GM11168 (cell line): ENCODE measurements around the gene MAP1B.
"Not testable (repeated sequence)": the region's sequence is repeated elsewhere in the genome, so short reads cannot be mapped to it uniquely, and the experiment has no call there.

Source experiments
- in situ Hi-C: fragments of 300-500 bp; cut with MboI; formaldehyde crosslinking; loops from one replicate; pipeline ENCODE4 v1.12.0; 2022; ENCODE audit warnings: low sequenced_read_pairs; ENCODE audit not compliant: unreplicated experiment

Gene MAP1B

DNA sequence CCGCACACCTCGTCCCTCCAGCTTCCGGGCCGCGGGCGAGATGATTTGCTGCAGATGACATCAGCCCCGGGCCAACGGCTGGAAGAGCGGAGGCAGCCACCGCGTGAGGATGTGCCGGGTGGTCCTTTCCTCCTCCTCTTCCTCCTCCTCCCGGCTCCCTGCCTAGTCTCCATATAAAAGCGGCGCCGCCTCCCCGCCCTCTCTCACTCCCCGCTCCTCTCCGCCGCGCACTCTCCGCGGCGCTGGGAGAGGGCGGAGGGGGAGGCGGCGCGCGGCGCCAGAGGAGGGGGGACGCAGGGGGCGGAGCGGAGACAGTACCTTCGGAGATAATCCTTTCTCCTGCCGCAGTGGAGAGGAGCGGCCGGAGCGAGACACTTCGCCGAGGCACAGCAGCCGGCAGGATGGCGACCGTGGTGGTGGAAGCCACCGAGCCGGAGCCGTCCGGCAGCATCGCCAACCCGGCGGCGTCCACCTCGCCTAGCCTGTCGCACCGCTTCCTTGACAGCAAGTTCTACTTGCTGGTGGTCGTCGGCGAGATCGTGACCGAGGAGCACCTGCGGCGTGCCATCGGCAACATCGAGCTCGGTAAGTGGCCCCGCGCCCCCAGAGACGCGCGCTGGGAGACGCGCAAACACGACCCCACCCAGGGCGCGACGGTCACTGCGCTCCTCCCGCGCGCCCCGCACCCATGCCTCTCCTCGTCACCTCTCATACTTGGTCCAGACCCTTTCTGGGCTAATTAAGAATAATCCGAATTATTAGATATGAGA is at the start of gene MAP1B:
TSS of gene MAP1B (plus strand) at position 345 of the 770 bp plus-strand sequence. CDS start at position 402, 57 bp downstream.
- in situ Hi-C loops, result no loop called here

DNA sequence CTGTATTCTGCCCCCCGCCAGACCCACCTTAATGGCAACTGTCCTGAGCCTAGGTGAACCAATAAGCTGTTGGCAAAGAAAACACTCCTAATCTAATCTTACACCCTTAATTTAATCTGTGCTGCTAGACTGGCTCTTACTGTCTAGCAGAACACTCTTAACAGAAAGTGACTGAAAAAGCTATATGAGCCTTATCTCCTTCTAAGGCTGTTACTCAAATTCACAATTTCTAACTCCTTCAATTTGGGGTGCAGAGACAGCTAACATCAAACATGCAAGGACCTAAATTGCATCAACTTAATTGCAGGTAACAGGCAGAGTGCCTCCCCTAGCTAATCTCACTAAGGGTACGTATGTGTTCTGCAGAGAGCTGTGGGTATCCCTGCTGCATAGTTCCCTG is 49.5 kb upstream of the MAP1B start:
- in situ Hi-C loops, result no loop called here

DNA sequence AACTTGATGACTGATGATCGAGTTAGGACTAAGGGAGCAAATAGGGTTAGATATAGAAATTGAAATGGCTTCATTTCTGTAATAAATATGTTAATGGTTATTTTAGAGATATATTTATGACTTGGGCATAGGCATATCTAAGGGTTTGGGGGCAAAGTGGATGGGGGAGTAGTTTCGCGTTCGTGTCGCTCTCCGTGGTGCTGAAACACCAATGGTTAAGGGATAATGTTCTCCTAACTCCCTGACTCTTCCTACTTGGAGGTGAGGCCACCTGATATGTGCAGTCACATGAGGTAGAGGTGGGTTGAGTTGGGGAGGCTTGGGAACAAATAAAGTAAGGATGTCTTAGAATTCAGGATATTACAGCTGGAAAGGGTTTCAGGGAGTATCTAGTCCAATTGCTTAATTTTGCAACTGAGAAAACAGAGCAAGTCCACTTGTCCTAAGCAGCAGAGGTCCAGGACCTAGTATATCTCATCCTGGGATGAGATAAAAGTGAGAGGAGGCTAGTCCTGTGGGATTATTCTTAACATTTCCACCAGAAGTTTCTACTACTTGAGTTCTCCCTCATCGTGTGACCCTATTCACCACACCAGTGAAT is 44.0 kb upstream of the MAP1B start:
- in situ Hi-C loops, result no loop called here

DNA sequence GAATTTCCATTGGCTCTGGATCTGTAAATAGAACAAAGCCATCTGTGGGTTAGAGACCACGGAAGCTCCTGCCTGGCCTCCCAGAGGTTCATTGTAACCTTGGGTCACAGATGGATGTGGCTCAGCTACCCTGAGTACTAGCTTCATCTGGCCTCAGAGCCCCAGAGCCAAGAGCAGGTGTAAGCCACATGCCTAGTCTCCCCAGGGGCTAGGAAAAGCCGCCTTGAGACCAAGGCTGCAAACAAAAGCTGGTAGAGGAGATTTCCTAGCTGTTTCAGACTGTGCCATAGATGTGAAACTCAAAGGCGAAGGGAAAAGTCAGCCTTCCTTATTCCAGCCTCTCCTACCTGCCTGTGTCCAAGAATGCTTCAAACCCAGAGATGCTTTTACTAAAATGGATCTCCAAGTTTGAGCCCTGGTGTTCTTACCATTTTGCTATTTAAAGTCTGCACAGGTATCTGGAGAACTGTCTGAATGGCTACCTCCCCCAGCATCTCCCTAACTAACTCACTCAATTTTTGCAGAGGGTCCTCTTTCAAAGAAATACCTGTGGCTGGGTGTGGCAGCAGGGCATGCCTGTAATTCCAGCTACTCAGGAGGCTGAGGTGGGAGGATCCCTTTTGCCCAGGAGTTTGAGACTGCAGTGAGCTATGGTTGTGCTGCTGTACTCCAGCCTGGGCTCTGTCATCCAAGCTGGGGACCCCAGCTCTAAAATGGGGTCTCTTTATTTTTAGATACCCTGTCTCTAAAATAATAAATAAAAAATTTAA is 42.3 kb upstream of the MAP1B start:
- in situ Hi-C loops, result no loop called here

DNA sequence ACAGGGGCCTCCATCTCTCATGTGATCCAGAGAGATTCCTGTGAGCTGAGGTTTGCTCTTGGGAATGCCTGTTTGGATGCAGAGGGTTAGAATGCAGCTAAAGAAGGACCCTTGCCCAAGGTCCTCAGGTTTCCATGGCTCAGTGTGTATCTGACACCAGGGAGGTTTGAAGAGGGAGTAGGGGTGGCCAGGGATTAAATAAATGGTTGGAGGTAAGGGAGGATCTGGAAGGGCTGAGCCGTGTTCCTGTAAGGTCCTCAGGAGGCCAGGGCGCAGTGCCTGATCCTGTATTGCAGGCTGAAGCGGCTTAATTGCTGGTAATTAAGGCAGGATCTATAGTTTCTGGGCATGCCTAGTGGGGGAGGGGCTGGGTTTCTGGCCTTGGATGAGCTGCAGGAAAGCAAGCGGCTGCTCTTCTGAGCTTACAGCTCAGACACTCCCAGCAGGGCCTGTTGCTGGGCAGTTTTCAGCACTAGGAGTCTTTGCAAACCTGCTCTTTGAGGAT is 41.5 kb upstream of the MAP1B start:
- in situ Hi-C loops, result no loop called here

DNA sequence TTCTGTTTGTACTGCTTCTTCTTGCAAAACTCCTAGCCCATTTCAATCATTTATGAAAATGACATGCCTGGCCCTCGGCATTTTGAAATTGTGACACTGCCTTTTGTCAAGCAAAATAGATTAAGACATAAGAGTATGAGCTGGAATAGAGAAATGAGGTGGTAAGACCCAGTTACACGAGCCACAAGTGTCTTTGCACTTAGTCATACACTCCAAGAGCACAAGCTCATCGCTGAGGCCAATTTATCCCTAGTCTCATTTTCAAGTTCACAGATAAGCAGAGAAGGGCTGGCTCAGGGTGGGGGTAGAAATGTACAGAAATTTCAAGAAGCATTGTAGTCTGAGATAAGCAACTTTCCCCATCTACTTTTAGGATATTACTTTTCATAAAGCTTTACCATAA is 40.6 kb upstream of the MAP1B start:
- in situ Hi-C loops, result no loop called here

DNA sequence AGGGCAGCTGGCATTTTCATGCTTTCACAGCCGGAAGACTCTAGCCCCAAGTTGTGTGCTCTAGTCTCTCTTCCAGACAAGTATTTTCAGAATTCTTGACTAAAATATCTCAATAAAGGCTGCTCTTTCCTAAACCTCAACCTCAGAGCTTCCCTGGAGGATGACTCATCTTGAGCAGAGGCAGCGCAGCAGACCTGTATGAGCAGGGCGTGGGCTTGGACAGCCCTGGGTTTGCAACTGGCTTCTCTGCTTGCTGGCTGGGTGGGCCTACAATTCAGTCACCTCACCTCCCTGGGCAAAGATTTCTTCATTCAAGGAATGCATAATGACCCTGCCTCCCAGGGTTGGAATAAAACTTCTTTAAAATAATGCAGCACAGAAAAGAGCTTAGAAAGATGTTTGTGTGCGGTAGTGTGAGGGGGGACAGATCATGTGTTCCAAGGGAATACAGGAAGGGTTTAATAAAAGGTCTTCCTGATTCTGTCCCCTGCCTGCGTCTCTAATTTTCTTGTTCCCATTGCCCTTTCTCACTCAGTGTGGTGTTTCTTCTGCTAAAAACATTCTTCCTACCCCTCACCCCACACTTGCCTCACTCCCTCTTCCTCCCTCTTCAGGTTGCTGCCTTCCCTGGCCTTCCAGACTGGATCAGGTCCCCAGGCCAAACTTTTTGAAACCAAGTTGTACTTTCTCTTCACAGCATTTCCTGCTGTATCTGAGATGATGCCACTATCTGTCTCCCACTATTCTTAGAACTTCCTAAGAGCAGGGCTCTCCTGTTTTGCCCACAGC is 39.4 kb upstream of the MAP1B start:
- in situ Hi-C loops, result no loop called here

DNA sequence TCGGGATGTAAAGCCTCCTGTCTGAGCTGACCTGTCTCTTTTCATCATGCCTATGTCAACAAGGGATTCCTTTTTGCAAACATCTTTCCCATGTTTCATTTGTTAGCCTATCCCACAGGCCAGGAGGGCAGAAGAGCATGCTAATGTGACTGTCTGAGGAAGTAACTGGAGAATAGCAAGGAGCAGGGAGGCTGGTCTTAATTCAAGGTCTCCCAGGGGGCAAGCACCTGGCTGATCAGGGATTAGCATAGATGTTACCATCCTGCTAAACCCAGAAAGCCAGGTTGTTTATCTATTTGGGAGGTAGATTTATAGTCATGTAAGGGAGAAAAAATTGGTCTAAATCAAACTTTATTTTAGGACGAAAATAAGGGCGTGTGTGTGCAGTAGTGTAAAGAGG is 36.7 kb upstream of the MAP1B start:
- in situ Hi-C loops, result no loop called here

DNA sequence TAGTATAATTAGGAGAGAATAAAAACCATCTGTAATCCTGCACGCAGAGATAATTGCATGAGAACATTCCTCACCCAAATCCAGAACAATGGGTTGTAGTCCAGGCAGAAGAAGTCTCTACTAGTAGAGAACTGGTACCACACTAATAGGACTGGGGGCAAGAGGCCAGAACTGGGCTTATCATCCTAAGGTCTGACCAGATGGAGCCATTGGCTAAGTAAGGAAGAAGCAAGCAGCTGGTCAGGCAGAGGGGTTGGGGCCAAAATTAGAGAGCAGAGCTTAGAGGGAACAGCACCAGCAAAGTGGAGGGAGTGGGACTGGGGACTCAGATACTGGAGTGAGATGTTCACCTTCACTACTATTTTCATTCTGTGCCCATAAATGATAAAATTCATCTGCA is 35.4 kb upstream of the MAP1B start:
- in situ Hi-C loops, result no loop called here

DNA sequence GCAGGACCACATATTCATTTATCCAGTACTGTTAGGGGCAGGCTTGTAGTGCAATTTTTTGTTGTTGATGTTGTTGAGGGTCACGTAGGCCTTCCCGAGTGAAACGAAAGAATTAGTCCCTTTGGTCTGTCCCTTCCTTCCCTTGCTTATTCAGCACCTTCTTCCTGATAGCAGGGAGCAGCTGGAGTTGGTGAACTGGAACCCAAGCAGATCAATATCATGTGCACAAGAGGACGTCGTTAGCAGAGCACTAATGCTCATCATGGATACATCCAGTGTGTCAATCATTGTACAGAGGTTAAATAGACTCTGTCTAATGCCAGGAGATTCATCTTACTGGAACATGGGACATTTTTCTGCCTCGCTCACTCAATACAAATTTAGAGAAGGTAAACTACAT is 33.0 kb upstream of the MAP1B start:
- in situ Hi-C loops, result no loop called here

DNA sequence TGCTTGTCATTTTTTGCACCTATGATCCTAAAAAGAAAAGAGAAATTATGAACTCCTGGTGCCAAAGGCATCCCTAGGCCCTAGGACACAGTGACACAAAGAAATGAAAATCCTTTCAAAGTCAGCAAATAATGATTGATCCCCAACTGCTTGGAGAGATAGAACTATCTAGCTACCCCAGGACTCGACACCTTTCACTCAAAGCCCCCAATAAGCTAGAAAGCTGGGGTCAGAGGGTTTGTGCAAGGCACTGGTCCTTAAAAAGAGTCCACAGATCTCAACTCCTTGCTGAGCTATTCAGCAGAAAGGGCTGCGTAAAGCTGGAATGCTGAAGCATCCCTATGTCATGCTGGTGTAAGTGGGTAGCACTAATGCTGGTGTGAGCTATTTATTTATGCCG is 31.8 kb upstream of the MAP1B start:
- in situ Hi-C loops, result no loop called here

DNA sequence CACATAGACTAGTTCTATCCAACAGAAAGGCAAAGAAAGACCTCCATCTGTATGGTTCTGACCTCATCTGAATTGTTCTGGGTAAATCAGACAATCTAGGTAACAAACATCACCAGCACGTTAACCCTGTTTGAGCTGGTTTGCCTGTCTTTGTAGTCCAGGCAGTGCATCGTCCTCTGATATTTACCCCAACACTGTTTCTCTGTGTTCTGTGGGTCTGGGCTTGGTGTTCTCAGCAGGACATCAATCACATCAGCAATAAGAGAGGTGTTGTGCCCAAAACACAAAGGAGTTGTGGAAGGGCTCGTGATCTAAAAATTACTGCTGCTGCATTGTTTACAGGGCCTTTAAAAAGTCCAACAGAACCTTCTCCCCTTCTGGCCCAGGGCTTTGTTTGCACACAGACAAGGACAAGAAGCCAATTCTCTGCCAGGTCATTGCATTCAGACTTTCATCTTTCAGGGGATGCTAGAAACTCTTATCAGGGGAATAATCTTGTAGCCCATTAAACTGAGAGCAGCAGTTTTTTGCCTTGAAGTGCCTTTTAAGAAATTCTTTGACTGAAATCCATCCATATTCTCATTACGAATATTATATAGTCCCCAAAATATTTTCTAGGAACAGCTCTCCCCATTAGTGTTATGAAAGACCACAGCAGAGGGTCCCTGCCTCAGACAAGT is 30.5 kb upstream of the MAP1B start:
- in situ Hi-C loops, result no loop called here

DNA sequence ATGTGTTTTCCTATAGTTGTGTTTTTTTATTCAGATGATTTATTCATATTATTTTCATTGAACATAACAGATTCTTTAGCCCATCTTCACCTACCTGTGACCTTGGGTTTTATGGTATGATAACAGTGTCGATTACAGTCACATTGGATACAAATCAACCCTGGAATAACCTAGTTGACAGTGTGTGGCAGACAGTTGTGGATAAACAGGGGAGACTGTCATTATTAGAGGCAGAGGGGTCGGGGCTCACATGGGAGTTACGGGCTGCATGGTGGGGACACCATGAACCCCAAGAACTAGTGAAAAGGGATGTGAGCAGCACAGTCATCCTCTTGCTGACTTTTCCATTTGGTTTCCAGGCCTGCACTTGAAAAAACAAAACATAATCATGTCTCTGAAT is 29.9 kb upstream of the MAP1B start:
- in situ Hi-C loops, result no loop called here

DNA sequence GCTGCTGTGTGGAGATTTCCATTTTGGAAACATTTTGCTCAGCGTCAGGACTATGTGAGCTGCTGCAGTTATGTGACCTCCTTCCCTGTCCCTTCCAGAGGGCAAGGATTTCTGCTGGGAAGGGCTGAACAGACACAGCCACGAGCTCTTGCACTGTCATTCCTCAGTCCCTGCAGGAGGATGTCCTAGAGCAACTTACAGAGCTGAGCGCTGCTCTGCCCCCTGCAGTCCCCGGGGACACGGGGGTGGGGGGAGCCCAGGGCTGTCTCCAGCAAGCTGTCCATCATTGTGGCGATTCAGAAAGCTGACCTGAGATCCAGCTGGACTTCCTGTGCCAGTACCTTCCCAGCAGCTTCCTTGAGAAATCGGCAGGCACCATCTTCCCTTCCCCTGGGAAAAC is 28.0 kb upstream of the MAP1B start:
- in situ Hi-C loops, result no loop called here

DNA sequence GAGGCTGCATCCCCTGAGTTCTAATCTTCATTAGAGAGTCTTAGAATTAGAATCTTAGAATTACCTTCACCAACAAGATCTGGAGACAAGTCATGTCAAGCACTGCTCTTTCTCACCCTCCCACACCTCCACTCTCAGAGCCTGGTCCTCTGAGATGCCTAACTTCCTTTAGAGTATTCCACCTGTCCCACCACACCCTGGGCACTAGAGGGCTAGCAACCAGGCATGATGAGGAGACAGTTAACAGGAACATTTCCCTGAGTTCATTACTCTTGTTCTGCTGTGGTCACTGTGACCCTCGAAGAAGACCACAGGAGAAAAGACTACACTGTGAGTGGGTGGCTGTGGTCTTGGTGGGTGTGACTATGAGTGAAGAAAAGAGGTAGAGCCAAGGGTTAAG is 25.2 kb upstream of the MAP1B start:
- in situ Hi-C loops, result no loop called here

DNA sequence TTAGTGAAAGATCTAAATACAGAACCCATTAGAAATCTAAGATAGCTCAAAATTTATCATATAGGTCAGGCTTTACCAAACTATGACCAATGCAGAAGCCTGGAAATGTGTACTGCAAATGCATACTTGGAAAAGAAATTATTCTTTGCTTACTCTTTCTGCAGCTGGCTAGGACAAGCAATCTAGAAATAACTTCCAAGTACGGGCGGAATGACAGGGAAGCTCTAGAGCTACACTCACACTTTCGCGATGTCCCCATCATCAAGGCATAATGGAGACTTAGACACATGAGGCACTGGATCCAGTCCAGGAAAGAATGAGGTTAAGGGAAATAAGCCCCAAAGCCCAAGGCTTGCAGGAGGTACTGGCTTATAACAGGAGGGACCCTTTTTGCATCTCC is 22.4 kb upstream of the MAP1B start:
- in situ Hi-C loops, result no loop called here

DNA sequence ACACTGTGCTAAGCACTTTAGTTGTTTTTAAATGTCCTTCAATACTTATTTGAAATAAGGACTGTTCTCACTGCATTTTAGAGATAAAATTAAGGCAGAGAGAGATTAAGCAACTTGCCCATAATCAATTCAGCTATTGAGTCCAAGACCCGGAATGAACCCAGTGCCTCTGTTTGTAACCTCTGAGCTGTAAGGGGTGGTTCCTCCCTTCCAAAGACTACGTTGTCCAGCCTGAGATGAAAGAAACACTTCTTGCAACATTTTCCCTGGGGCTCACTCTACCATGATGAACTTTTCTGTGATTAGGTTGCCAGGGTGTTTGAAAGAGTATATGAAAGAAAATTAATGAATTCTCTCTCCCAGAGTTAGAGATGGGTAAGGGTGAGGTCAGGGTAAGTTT is 22.0 kb upstream of the MAP1B start:
- in situ Hi-C loops, result no loop called here

DNA sequence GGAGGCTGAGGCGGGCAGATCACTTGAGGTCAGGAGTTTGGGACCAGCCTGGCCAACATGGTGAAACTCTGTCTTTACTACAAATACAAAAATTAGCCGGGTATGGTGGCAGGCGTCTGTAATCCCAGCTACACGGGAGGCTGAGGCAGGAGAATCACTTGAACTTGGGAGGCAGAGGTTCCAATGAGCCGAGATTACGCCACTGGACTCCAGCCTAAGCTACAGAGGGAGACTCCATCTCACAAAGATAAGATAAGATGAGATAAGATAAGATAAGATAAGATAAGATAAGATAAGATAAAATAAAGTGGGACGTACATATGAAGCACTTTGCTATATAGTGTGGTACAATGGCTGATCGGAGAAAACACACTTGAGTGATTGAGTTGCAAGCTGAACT is 17.6 kb upstream of the MAP1B start:
- in situ Hi-C loops, result not testable (repeated sequence)

DNA sequence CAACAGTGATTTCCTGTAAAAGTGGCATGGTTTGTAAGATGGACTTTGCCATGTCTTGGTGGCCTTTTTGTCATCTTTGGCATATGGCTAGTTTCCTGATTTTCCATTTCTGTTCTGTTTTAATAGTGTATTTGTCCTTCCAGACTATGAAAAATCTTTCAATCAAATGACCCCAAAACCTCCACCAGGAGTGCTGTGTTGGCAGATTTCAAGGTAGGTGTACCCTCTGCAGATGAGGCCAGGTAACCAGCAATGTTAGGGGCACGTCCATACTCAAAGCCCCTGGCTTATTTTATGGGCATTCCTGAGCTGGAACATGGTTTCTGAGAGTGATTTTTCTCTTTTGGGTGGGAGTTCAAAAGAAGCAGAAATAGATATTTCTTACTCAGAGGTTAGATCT is 15.2 kb upstream of the MAP1B start:
- in situ Hi-C loops, result no loop called here

DNA sequence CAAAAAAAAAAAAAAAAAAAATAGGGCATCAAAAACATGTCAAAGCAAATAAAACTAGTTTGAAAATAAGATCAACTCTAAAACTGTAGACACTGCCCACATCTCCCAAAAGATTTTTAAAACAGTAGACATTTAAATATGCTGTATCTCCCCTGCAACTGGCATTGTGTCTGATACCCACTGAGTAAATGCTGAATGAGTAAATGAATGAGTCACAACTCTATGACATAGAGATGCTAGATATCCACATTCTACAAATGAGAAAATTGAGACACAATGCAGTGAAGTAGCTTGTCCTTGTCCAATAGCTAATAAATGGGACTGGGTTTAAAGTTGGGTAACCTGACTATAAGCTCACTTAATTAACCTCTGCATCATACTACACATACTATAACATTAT is 14.1 kb upstream of the MAP1B start:
- in situ Hi-C loops, result no loop called here
